Stimulated activated CD4-positive, alpha-beta T cell treated with anti-CD3 and anti-CD28 coated beads, Interleukin-1b, Interleukin-23, amount 100 ng/mL, for 1 hour (primary cell): Measurements from ENCODE around the gene UNC119B.

Source experiments
- DNase-seq, 2 donors: peaks; one replicate each; pipeline ENCODE4 v3.0.0-alpha.2; 2020; ENCODE audit warnings: low read depth in 2 of 2

The UNC119B gene

DNA sequence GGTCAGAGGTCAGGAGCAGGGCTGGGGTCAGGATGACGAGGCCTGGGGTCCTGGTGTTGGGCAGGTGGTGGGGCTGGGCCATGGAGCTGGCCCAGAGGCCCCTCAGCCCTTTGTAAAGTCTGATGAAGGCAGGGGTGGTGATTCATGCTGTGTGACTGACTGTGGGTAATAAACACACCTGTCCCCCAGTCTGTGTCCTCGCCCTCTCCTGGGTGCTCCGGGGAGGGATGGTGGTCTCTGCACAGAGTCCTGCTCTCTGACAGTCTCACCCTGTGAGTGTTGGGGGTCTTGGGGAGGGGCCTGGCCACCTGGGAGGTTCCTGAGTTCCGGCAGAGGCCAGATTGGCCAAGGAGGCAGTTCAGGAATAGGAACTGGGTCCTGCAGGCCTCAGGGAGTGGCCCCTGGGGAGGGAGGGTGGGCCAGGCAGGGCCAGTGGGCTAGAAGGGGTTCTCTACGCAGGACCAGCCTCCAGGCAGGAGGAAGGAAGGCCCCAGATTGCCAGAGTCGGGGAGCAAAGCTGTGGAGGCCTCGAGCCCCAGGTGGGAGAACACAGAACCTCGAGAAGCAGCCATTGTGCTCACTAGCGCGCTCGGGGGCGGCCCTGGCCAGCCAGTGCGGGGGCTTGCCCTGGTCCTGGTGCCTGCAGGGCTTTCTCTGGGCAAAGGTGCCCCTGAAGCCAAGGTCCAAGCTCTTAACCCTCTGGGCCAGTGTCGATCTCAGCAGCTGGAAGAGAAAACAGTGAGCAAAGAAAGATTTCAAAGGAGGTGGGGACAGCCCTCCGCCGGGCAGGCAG, 29.8 kb downstream of the UNC119B start:
- DNase-seq = no peak

DNA sequence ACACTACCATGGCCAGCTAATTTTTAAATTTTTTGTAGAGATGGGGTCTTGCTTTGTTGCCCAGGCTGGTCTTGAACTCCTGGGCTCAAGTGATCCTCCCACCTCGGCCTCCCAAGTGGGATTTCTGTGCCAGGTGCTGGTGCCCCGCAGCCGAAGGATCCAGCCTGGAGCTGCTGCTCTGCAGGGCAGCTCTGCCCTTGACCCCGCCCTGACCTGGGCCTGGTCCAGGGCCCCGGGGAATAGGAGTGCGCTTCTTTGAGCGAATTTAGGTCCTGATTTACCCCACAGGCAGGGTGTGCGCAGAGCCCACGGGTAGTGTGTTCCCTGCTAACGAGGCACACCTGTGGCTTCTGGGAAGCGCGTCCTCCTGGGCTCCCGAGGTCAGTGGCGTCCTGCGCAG, 30.6 kb downstream of the UNC119B start:
- no peak for DNase-seq

DNA sequence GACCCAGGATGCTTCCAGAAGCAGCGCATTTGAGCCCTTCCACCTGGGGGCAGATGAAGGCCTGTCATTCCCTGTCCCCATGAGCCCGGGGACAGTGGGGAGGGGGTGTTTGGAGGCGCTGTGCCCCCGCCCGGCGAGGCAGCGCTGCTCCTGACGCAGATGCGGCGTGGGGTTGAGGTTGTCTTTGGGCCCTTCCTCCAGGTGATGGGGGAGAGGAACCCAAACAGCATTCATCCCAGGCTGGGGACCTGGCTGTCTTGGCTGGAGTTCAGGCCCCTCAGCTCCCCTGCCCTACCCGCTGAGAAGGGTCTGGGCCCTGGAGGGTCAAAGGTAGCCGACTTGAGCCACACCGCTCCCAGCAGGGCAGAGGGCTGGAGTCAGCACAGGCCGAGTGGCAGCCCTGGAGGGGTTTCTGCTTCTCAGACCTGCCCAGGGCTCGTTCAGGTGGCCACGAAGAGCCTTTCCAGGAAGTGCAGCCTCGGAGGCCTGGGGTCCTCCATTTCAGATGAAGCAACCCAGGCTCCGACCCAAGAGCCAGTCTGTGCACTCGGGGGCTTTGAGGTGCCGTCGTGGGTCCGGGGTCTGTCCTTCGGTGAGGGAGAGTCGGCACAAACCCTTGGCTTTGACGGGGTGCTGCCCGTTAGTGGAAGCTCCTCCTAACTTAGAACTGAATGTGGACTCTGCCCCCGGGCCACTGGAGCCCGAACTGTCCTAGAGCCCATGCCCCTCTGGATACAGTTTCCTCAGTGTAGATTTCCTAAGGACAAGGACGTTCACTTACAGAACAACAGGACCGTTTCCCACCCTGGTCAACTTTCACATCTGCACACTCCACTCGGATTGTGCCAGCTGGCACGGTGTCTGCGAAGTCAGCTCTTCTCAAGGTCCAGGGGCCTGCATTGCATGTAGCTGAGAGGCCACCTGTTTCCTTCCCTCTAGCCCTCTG, 31.5 kb downstream of the UNC119B start:
- DNase-seq = no peak

DNA sequence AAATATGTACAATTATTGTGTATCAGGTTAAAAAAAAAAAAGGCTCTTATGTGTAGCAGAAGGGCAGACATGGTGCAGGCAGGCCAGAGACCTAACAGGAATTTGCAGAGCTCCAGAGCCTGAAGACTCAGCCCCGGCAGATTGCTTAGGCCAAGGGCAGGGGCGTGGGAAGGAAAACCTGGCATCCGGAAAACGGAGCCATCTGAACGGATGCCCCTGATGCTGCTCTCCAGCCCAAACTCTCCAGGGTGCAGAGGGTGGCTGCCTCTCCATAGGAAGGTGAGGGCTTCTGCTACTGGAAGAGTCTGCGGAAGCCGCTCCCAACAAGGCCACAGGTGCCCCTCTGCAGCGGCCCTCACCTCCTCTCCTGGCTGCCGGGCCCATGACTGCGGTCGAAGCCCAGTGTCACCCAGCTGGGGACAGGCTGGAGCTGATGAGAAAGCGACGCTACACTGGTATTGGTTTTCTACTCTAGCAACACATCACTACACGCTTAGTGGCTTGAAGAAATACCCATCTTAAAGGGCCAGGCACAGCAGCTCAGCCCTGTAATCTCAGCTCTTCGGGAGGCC, 34.8 kb downstream of the UNC119B start:
- DNase-seq = no peak

DNA sequence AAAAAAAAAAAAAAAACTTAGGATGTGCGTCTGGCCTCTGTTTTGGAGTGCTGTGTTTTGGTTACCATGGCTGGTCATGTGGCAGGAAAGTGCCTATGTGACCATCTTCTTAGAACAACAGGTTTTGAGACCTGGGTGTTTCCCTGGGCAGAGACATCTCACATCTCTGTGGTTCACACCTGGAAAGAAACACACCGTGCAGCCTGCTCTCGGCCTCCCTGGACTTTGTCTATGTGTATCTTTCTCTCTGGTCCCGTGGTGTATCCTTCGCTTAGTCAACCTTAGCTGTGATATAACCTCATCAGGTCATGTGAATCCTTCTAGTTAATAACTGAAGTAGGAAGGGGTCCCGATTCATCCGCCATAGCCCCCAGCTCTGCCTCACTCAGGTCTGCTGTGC, 38.0 kb downstream of the UNC119B start:
- DNase-seq = no peak

DNA sequence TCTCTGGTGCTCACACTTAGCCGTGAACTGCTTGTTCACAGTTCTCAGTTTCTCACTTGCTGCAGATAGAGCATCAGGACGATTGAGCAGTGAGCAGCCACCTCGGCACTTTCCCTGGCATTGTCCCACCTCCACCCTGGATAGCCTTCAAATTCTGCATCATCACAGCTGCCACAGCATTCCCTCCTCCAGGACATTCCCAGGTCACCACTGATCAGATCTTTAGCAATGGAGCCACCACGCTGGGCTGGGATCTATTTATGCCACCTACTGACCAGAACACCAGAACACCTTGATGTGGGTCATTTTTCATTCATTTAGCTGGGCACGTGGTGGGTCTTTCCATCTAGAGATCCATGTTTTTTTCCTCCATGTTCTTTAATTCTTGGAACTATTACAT, 39.0 kb downstream of the UNC119B start:
- DNase-seq = no peak

DNA sequence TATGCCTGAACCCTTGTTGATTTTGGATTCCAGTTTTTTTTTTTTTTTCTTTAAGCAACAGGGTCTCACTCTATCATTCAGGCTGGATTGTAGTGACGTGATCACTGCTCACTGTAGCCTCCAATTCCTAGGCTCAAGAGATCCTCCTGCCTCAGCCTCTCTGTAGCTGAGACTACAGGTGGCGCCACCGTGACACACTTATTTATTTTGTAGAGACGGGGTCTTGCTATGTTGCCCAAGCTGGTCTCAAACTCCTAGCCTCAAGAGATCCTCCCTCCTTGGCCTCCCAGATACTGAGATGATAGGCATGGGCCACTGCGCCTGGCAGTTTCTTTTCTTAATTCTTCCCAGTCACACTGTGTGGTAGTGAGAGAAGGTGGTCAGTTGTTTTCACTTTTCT, 40.5 kb downstream of the UNC119B start:
- no peak for DNase-seq

DNA sequence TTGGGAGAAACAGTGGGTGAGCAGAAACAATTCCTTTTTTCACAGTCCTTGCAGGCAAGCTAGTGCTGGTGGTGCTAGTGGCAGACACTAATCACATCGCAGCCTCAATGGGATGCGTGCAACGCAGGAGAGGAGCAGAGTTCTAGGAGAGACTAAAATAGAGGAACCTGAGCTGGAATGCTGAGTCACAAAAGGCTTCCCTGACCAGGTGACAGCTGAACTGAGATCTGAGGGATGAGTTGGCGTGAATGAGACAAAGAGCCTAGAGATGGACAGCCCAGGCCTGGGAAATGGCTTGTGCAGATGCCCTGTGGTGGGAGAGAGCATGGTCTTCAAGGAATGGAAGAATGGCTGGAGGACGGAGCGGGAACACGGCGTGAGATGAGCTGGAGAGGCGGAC, 41.1 kb downstream of the UNC119B start:
- DNase-seq = no peak

DNA sequence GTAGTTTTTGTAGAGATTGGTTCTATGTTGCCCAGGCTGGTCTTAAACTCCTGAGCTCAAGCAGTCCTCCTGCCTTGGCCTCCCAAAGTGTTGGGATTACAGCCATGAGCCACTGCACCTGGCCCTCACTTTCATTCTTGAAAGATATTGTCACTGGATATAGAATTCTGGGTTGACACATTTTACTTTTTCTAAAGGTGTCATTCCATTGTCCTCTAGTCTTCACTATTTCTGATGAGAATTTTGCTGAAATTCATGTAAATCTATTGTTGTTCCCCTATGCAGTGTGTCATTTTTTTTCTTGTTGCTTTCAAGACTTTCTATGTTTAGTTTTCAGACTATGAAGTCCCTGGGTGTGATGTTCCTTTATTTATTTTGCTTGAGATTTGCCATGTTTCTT, 44.5 kb downstream of the UNC119B start:
- DNase-seq = no peak

DNA sequence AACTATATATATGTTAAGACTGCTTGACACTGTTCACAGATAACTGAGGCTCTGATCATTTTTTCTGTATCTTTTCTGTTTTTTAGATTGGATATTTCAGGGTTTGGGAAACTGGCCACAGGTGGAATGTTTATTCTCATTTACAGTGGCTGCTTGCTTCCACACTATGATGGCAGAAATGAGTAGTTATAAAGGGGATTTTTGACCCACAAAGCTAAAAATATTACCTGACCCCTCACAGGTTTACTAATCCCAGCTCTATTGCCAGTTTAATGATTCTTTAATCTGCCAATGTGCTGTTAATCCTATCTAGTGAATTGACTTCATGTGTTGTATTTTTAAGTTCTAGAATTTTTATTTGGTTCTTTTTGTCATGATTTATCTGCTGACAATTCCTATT, 45.0 kb downstream of the UNC119B start:
- DNase-seq = no peak

DNA sequence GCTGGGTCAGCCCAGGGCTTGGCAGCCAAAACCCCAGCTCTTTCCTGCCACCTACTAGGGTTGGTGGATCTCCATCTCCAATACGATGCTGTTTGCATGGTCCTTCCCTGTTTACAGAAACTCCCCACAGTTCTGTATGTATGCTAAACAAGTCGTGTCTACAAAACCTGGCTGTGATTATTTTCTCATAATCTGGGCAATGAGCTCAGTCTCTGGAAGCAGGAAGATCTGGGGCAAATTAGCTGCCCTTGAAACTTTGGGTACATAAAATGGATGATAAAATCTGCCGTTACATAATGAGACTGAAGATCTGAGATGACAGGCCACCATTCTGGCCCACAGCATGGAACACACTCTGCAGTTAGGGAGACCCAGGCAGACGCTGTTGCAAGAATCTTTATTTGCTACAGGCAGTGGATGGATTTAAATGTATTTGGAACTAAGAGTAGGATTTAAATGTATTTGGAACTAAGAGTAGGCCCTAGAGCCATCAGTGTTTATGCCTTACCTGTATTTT, 47.0 kb downstream of the UNC119B start:
- no peak for DNase-seq

DNA sequence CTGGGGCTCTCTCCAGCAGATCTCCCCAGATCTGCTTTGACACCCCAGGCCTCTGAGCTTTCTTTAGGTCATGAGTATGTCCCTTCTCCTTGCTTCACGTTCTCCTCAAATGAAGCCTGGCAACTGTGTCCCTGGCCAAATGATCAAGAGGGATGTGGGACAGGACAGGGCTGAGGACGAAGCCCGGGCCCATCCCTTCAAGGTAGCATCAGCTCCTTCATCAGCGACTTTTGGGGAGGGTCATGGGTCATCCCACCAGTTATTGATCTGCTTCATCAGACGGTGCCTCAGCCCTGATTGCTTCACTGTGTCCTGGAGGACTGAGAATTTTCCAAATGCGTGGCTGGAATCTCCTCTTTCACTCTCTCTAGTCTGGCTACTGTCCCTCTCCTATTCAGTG, 47.7 kb downstream of the UNC119B start:
- DNase-seq = no peak

DNA sequence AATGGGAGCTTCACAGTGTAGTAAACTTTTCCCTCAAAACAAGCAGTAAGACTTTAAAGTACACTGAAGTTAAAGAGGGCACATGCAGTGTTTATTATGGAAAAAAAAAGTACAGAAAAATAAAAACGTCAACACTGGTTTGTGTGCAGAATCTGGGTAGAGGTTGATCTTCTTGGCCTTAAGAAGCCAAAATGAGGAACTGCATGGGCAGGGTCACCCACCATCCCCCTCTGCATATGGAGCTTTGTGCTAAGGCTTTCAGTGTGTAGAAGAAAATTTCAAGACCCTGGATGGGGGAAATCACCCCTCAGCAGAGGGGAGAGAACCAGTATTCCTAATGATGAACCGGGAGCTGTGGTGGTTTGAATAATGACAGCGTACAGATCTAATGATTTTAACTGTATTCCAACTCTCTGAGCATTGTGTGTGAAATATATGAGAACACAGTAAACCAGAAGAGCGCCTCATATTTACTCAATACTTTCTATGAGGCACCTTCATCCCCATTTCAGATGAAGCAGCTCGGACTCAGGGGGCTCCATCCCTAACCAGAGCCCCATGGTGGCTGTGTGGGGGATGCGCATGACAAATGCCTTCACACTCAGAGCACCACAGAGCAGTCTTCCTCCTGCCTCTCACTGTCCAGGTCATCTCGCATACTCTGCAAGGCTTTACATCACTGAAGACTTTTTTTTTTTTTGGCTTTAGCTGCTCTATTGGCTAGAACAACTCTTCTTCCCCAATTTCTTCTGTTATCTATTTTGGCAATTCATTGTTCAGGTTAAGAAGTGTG, 48.7 kb downstream of the UNC119B start:
- no peak for DNase-seq

DNA sequence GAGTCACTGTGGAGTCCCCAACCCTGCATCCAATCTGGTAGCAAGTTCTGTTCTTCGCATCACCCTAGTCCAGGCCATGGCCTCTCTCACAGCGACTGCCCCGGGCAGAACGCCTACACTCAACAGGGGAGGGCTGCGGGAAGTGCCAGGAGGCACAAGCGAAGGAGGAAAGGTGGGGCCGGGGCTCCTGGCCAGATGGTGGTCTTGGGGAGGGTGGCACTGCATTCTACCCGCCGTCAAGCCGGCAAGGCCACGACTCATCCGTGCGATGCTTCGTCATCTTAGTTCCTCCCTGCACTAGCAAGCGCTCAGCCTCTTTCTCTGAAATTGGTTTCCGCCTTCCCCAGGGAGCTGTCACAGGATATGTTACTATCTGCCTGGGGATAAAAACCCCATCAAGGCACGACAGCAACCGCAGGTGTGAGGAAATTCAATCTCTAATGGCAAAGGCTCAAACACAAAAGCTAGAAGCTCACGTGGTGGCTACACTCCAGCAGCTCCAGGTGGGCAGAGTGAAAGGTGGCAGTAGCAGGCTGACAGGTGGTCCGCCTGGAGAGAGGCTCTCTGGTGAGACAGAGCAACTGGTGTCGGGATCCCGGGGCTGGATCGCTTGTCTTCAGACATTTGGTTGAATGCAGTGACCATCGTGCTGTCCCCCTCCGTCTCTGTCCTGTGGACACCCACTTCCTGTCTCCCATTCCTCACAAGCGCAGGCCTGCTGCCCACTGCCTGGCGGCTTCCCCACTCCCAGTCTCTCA, 49.5 kb downstream of the UNC119B start:
- no peak for DNase-seq

DNA sequence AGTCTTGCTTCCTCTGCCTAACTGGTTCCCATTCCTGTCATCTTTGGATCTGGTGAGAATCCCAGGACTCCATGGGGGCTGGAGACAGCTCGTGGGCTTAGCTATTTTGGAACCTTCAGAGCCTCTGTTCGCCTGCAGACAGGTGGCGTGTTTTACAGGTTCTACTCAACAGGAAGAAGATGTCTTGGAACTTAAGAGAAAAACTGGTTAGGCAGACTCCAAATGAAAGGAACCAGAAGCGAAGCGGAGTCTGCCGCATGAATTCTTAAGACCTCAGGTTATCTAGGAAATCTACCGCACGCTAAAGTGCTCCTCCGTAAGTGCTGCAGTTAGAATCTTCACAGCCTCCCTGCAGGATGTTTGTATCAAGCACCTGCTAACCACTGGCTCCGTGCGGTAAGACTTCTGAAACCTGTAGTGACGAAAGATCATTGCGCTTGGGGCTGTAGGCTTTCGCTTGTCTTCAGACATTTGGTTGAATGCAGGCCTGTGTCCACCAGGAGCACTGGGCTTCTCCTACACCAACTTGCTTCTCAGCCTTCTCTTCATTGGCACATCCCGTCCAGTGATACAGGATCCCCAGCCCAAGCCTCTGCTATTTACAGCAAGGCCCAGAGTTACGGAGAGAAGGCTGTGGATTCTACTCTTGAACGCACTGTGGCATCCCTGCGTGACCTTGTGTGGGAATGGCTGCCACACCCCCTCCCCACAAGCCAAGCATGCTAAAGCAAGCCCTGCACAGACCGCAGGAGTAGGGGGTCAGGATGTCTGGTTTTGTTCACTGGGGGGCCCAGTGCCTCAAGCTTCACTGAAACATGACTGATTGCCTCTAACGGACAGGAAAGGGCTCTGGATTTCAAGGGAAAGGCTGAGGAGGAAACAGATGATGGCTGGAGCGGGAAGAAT, 50.3 kb downstream of the UNC119B start:
- no peak for DNase-seq

DNA sequence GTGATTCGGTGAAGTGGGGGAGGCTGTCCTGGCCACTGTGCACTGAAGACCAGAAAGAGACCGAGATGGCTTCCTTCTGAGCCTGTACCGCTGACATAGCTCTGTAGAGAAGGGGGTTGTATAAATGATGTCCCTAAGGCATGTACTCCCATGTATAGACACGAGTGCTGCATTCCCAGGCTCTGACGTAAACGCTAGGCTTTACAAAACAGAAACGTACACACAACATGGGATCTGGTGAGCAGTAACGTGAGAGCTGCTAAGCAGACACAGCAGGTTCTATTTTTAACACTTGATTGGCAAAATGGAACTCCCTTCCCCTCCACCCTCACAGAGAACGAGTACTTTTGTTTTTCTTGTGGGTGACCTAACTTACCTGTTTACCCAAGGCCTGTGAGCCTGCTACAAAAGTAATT, 51.3 kb downstream of the UNC119B start:
- DNase-seq = no peak

DNA sequence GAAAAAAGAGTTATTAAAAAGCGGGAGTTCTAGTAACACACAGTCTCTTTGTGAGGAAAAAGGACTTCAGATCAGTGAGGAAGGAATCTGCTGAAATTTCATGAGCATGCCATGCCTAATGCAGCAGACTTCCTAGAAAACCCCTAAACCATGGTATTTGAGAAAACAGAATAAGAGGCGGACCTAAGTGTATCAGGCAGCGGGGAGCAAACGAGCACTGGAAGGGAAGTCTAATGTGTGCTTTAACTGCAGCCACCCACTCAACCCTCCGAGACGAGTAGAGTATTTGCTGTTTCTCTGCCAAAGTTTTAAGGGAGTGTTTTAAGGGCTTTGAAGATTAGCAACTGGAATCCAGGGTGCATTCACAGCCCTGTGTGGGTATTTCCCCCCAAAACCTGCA, 51.8 kb downstream of the UNC119B start:
- DNase-seq = no peak

DNA sequence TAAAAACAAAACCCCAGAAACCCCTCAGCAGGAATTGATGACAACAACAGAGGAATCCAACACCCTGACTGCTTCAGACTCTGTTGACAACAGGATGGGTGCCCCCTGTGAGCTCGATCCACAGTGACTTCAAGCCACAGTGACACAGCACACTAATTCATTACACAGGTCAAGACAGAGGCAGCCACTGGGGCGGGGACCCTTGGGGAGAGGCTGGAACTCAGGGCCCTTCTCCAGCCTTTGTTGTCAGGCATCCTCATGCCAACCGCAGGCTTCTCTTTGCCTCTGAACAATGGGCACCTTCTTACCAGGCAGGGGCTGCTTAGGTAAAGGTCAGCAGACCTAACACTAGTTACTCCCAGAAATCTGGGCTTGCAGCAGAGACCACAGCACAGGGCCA, 53.0 kb downstream of the UNC119B start:
- no peak for DNase-seq

DNA sequence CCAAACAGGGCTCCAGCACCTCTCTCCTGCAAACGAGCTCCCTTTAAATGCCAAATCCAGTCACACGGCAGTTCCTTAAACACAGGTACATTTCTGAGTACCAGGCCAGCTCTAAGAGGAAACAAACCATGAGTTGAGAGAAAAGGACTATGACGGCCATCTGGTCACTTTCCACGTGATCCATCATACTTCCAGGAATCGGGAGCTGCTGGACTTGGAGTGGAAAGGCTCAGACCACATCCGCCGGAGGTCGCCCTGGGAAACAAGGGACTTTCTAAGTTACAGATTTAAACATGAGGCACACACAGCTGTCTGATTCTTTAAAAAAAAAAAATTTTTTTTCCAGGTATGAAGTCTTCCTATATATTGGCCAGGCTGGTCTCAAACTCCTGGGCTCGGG, 54.6 kb downstream of the UNC119B start:
- DNase-seq = no peak

DNA sequence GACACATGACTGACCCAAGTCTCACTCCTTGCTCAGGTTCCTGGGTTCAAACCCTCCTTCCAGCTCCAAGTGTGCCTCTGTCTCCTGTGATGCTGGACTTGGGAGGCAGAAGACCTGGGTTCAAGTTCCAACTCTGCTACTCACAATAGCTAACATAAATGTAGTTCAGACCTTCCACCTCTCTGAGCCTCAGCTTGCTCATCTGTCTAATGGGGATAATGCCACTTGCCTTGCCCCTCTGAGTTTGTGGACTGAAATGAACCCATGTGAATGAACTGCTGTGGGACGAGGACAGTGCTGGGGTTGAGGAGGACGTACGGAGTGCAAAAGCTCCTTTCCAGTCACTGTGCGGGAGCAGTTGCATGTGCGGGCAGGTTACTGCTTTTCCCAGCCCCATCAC, 56.3 kb downstream of the UNC119B start:
- DNase-seq = no peak
